ENCODE data around the gene FXN. TPM values are rescaled to one million over a fixed set of nuclear protein-coding genes. Genes with fewer than 3 reads are reported as not detected.

FXN gene
- total and polyA plus RNA-seq, 2 experiments from 2014 or later = 5.6 to 22.0 TPM

DNA sequence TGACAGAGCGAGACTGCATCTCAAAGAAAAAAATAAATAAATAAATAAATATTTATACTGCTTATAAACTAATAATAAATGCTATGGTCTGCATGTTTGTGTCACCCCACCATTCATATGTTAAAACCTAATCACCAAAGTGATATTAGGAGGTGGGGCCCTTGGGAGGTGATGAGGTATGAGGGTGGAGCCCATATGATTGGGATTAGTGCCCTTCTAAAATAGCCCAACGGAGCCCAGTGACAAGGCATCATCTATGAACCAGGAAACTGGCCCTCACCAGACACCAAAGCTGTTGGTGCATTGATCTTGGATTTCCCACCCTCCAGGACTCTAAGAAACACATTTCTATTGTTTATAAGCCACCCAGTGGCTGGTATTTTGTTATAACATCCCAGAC, 5.1 kb downstream of the FXN start:
- in situ Hi-C loops (cut with MboI) = no loop called here
- Histone ChIP-seq H3K27me3 (replicated peaks; ENCODE audit: insufficient read depth) (no peaks in the 10 kb centered on the region), H3K9me3 (ENCODE audit: low read depth) (no peaks in the 10 kb centered on the region), H3K9ac (no peak overlapping the region), H3K4me1 (ENCODE audit: insufficient read depth) (peaks cover 6% of the 10 kb centered on the region; the same call in 1 of the 2 replicates), H3K36me3 (ENCODE audit: low read depth) (no peaks in the 10 kb centered on the region), H3K27ac (no peak overlapping the region), H3K79me2 (ENCODE audit: insufficient read depth) (peaks cover 41% of the 10 kb centered on the region), H4K20me1 (ENCODE audit: insufficient read depth) (no peaks in the 10 kb centered on the region), H3K9me2 (ENCODE audit: insufficient read depth) (no peaks in the 10 kb centered on the region), H3F3A (ENCODE audit: insufficient read depth) (no peaks in the 10 kb centered on the region), H3K4me3 (no peak overlapping the region), H3K4me2 (ENCODE audit: unreplicated experiment) (no peak overlapping the region), H2AFZ (no peak overlapping the region)
- DNase-seq = no peak
- TF ChIP-seq EZH2phosphoT487 (IDR thresholded peaks at IDR 0.05; ENCODE audit: insufficient read depth, low read depth) (no peak), EZH2 (IDR thresholded peaks at IDR 0.05; ENCODE audit: insufficient read depth, poor library complexity, severe bottlenecking) (no peak)
- 95 to 97% methylated on average over 2 of the region's 2 CpGs for WGBS, 2 experiments (ENCODE audit: low coverage in 1 of 2, low lambda C conversion rate in 2 of 2, missing lambda C conversion rate in 2 of 2)

DNA sequence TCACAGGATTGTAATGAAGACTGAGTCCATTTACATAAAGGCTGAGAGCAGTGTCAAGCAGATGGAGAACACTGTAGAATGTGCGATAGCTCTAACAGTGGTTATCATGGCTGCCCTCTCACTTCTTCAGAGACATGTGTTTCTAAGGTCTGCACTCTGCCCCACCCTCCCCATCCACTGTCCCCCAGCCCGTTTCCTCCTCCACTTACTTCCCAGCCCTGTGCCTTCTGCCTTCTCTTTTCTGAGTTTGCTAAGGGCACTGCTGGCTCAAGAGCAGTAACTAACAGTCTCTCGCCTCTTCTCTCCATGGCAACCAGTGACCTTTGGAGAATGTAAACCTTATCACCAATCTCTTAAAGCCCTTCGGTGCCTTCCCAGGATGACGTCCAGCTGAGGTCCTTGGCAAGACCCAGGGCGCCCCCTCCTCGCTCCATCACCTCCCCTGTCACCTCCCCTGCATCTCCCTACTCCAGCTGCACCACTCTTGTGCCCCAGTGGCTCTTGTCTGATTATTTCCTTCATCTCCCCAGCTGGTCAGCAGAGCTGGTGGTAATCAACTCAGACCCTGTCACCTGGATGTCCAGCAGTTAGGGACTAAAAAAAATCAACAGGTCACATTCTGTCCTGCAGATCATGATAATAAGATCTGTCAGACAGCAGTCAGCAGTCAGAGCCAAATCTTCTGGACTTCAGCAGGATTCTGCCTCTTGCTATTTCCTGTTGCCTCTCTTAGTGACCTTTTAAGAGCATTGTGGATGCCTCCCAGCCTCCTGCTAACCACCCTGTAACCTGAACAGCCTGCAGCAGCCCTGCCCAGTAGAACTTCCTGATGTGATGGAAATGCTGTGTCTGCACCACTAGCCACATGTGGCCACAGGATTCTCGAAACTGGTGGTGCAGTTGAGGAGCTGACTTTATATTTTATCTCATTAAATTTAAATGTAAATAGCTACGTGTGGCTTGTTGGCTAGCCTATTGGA, 9.0 kb downstream of the FXN start:
- Histone ChIP-seq H3K4me3 (no peak overlapping the region), H3K4me1 (ENCODE audit: insufficient read depth) (peaks cover 6% of the 10 kb centered on the region; the same call in 1 of the 2 replicates), H3K9me2 (ENCODE audit: insufficient read depth) (no peaks in the 10 kb centered on the region), H3K9me3 (ENCODE audit: low read depth) (no peaks in the 10 kb centered on the region), H3K9ac (no peak overlapping the region), H3K27ac (no peak overlapping the region), H2AFZ (no peak overlapping the region), H3K27me3 (replicated peaks; ENCODE audit: insufficient read depth) (no peaks in the 10 kb centered on the region), H3K36me3 (ENCODE audit: low read depth) (no peaks in the 10 kb centered on the region), H4K20me1 (ENCODE audit: insufficient read depth) (no peaks in the 10 kb centered on the region), H3K4me2 (ENCODE audit: unreplicated experiment) (no peak overlapping the region), H3F3A (ENCODE audit: insufficient read depth) (no peaks in the 10 kb centered on the region), H3K79me2 (ENCODE audit: insufficient read depth) (peaks cover 14% of the 10 kb centered on the region; the same call in 1 of the 2 replicates)
- peak; percentile 19 for DNase-seq
- in situ Hi-C loops (cut with MboI) = no loop called here
- 83 to 86% methylated on average over 9 of the region's 9 CpGs for WGBS, 2 experiments (ENCODE audit: low coverage in 1 of 2, low lambda C conversion rate in 2 of 2, missing lambda C conversion rate in 2 of 2)
- TF ChIP-seq EZH2phosphoT487 (IDR thresholded peaks at IDR 0.05; ENCODE audit: insufficient read depth, low read depth) (no peak), EZH2 (IDR thresholded peaks at IDR 0.05; ENCODE audit: insufficient read depth, poor library complexity, severe bottlenecking) (no peak)

DNA sequence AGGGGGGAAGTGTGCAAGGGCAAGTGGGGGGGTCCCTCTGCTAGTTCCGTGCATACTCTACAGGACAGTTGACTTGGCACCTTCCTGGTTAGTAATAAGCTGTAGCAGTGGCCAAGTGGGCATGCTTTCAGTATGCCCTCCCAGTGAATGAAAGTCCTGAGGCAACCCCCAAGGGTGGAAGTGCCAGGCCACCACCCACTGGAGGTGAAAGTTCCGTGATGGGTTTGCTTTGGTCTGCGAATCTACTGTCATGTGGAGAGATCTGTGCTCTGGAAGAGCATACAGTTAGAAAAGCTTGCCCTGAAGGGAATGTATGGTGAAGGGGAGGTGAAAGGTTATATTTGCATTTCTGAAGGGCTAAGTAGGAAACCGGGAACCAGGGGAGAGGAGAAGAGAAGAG, 10.3 kb downstream of the FXN start:
- TF ChIP-seq EZH2phosphoT487 (IDR thresholded peaks at IDR 0.05; ENCODE audit: insufficient read depth, low read depth) = no peak
- Histone ChIP-seq H2AFZ (no peak overlapping the region), H3F3A (ENCODE audit: insufficient read depth) (no peaks in the 10 kb centered on the region), H3K4me1 (ENCODE audit: insufficient read depth) (peaks cover 6% of the 10 kb centered on the region; the same call in 1 of the 2 replicates), H3K9ac (no peak overlapping the region), H3K36me3 (ENCODE audit: low read depth) (no peaks in the 10 kb centered on the region), H3K79me2 (ENCODE audit: insufficient read depth) (peaks cover 11% of the 10 kb centered on the region; the same call in 1 of the 2 replicates), H3K27me3 (replicated peaks; ENCODE audit: insufficient read depth) (no peaks in the 10 kb centered on the region), H3K9me3 (ENCODE audit: low read depth) (no peaks in the 10 kb centered on the region), H3K27ac (no peak overlapping the region), H3K9me2 (ENCODE audit: insufficient read depth) (no peaks in the 10 kb centered on the region), H3K4me3 (no peak overlapping the region), H4K20me1 (ENCODE audit: insufficient read depth) (no peaks in the 10 kb centered on the region), H3K4me2 (ENCODE audit: unreplicated experiment) (no peak overlapping the region)
- no peak for DNase-seq
- 93% methylated on average over 4 of the region's 4 CpGs for WGBS, 2 experiments (ENCODE audit: low coverage in 1 of 2, low lambda C conversion rate in 2 of 2, missing lambda C conversion rate in 2 of 2)
- in situ Hi-C loops (cut with MboI) = no loop called here

DNA sequence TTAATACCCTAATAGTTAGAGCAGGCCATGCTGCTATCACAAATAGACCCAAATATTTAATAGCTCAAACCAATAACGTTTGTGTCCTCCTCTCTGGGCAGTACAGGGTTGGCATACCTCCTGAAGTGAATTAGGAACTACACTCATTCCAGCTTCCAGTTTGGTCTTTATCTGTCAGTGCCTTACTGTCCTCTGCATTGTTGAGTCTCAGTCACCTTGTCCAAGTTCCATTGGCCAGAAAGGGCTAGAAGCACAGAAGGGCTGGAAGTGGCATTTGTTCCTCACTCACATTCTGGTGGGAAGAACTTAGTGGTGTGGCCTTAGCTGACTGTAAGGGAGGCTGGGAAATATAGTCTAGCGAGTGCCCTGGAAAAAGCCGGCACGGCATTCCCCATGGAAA, 11.2 kb downstream of the FXN start:
- in situ Hi-C loops (cut with MboI) = no loop called here
- H3K27me3 ChIP-seq (replicated peaks; ENCODE audit: insufficient read depth) = no peaks in the 10 kb centered on the region
- H3K79me2 ChIP-seq (ENCODE audit: insufficient read depth) = peaks cover 2% of the 10 kb centered on the region; the same call in 1 of the 2 replicates
- no peak overlapping the region for H3K4me3 ChIP-seq
- H3K9me2 ChIP-seq (ENCODE audit: insufficient read depth) = no peaks in the 10 kb centered on the region
- no peak for DNase-seq
- no peaks in the 10 kb centered on the region for H3K36me3 ChIP-seq (ENCODE audit: low read depth)
- H3K27ac ChIP-seq = no peak overlapping the region
- no peaks in the 10 kb centered on the region for H4K20me1 ChIP-seq (ENCODE audit: insufficient read depth)
- H3K4me2 ChIP-seq (ENCODE audit: unreplicated experiment) = no peak overlapping the region
- 83 to 84% methylated on average over 4 of the region's 4 CpGs for WGBS, 2 experiments (ENCODE audit: low coverage in 1 of 2, low lambda C conversion rate in 2 of 2, missing lambda C conversion rate in 2 of 2)
- no peaks in the 10 kb centered on the region for H3K9me3 ChIP-seq (ENCODE audit: low read depth)
- H3K4me1 ChIP-seq (ENCODE audit: insufficient read depth) = peaks cover 6% of the 10 kb centered on the region; the same call in 1 of the 2 replicates
- TF ChIP-seq EZH2 (IDR thresholded peaks at IDR 0.05; ENCODE audit: insufficient read depth, poor library complexity, severe bottlenecking) (no peak), EZH2phosphoT487 (IDR thresholded peaks at IDR 0.05; ENCODE audit: insufficient read depth, low read depth) (no peak)
- no peaks in the 10 kb centered on the region for H3F3A ChIP-seq (ENCODE audit: insufficient read depth)
- H2AFZ ChIP-seq = no peak overlapping the region
- no peak overlapping the region for H3K9ac ChIP-seq
